ENCODE results near the gene TRIM31. TPM values are rescaled to one million over a fixed set of nuclear protein-coding genes. Genes with fewer than 3 reads are reported as not detected.

The TRIM31 gene
- total RNA-seq: not detected

GRCh38 chr6:30113003-30113759 lies at the start of gene TRIM31:
TRIM31 (minus strand) TSS chr6:30113090; CDS start chr6:30112805, 285 bp downstream.
- TF ChIP-seq CTCF (IDR thresholded peaks at IDR 0.05; ENCODE audit: low read depth): no peak

GRCh38 chr6:30162265-30163089 lies 49.6 kb upstream of the TRIM31 start:
- TF ChIP-seq CTCF (IDR thresholded peaks at IDR 0.05; ENCODE audit: low read depth): no peak

GRCh38 chr6:30160785-30161531 lies 48.1 kb upstream of the TRIM31 start, which contains the start of gene TRIM10:
TRIM10 (minus strand) TSS chr6:30161211; CDS start chr6:30160858, 353 bp downstream.
- no peak for TF ChIP-seq CTCF (IDR thresholded peaks at IDR 0.05; ENCODE audit: low read depth)

GRCh38 chr6:30160008-30160784 lies 47.3 kb upstream of the TRIM31 start:
- TF ChIP-seq CTCF (IDR thresholded peaks at IDR 0.05; ENCODE audit: low read depth): no peak

- TF ChIP-seq CTCF (IDR thresholded peaks at IDR 0.05; ENCODE audit: low read depth): no peak
Observed at GRCh38 chr6:30158475-30159040, 45.7 kb upstream of the TRIM31 start.

GRCh38 chr6:30157999-30158398 lies 45.1 kb upstream of the TRIM31 start:
- TF ChIP-seq CTCF (IDR thresholded peaks at IDR 0.05; ENCODE audit: low read depth): no peak

Measured in subcutaneous adipose tissue (tissue), 4 donors.